HG03175 (cell line): ENCODE results near the gene ALOX15.
"Not testable (repeated sequence)": the region's sequence is repeated elsewhere in the genome, so short reads cannot be mapped to it uniquely, and the experiment has no call there.

Experiments
- ATAC-seq: cut with Tn5 transposase; IDR thresholded peaks from one replicate; pipeline ENCODE4 v1.9.1; 2021; ENCODE audit warnings: mild to moderate bottlenecking, moderate library complexity; ENCODE audit not compliant: unreplicated experiment

The ALOX15 gene, protein sequence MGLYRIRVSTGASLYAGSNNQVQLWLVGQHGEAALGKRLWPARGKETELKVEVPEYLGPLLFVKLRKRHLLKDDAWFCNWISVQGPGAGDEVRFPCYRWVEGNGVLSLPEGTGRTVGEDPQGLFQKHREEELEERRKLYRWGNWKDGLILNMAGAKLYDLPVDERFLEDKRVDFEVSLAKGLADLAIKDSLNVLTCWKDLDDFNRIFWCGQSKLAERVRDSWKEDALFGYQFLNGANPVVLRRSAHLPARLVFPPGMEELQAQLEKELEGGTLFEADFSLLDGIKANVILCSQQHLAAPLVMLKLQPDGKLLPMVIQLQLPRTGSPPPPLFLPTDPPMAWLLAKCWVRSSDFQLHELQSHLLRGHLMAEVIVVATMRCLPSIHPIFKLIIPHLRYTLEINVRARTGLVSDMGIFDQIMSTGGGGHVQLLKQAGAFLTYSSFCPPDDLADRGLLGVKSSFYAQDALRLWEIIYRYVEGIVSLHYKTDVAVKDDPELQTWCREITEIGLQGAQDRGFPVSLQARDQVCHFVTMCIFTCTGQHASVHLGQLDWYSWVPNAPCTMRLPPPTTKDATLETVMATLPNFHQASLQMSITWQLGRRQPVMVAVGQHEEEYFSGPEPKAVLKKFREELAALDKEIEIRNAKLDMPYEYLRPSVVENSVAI

DNA sequence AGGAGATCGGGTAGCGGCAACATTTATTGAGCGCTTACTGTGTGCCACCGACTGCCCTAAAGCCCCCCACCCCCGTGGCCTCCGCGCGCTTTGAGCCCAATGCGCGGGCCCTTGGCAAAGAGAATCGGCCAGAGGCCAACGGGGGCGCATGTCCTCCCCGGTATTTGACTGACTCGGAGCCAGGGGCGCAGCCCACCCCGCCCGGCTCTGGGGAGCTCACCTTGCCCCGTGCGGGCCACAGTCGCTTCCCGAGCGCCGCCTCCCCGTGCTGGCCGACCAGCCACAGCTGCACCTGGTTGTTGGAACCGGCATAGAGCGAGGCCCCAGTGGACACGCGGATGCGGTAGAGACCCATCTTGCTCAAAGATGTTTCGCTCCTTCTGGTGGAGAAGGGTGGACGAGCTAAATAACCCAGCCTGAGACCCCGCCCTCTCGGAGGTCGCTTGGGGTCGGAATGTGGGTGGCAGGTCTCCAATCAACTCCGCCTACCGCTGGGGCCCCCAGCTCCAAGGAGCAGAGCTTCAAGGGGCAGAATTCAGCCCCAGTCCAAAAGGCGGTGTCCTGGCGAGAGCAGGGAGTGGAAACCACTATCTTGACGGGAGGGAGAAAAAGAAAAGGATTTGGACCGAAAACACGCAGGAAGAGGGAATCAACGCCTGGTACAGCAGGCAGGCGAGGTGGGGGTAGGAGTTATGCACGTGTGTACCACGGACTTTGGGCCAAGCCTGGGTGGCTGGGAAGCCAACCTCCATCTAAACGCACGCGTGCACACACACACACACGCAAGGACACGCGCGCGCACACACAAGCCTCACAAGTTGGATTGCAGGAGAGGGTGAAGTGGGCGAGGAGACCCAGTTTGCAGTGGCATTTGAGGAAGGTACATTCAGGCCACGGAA, at the start of gene ALOX15:
ALOX15 (minus strand) TSS at position 382 of the 899 bp plus-strand sequence; CDS start at position 355, 27 bp downstream.
- no peak for ATAC-seq

GRCh38 chr17:4690745-4691144, 49.3 kb upstream of the ALOX15 start:
- no peak for ATAC-seq

GRCh38 chr17:4689872-4690271, 48.4 kb upstream of the ALOX15 start:
- ATAC-seq = not testable (repeated sequence)

- ATAC-seq = not testable (repeated sequence)
Observed at GRCh38 chr17:4683739-4684138, 42.3 kb upstream of the ALOX15 start.

DNA sequence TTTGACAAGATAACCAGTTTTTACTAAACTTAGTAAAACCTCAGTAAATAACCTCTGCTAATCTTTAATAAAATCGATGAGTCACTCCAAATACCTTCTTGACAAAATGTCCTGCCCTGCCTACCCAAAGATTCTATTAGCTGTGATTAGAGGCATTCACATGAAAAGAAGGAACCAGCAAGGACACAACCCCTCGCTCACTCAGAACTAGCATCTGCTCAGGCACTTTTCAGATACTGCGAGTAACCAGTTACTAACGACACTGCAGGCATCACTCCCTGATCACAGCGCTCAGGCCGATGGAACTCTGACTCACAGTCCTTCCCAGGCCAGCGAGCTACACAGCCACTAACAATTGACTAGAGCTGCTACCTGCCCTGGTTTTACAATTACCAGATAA, 38.2 kb upstream of the ALOX15 start:
- ATAC-seq = no peak

- ATAC-seq = no peak
Observed at GRCh38 chr17:4678448-4679026, 37.1 kb upstream of the ALOX15 start.

DNA sequence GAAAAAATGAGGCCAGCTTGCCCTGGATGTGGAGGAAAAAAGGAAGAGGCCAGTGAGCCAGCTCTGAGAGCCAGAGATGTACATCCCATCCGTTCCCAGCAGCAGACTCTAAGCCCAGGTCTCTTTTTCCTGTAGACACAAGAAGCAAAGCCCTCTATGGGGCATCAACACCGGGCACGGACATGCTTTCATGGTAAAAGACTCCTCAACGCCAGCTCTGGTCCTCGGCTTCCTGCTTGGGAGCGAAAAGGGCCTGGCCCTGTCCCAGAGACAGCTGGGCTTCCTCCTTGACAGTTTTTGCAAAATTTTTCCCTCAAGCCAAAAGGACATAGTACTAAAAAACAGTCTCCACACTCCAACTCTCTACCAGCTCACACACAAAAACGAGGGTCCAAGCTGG, 35.3 kb upstream of the ALOX15 start:
- ATAC-seq = no peak

- no peak for ATAC-seq
Observed at GRCh38 chr17:4675791-4676190, 34.3 kb upstream of the ALOX15 start.

- ATAC-seq = no peak
Observed at GRCh38 chr17:4674685-4674998, 33.2 kb upstream of the ALOX15 start.

DNA sequence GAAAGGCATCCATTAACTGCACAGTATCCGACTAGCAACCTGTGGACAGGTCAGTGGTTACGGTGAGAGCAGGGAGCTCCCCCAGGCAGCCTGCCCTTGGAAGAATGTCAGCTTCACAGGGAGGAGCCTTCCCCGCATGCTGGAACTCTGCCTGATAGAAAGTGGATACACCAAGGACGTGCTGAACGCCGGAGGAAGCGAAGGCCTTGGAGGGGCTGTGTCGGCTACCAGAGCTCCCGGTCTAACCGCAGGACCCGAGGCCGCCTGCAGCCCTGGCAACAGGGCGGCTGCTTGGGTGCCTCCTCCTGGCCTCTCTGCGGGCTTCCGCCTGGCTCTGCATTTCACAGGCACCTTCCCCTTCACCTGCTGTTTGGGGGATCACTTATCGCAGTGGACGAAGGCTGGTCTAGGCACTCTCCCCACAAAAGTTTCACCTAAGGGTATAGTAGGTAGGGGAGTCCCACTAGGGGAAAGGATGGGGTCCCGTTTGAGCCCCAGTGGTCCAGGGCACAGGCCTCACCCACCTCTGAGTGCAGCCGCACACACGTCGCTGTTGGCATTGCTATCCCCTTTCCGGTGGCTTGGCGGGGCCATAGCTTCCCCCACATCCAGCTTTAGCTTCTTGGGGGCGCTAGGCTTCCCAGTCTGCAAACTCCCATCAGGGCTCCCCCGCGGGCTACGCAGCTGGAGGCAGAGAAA, 32.7 kb upstream of the ALOX15 start:
- no peak for ATAC-seq

DNA sequence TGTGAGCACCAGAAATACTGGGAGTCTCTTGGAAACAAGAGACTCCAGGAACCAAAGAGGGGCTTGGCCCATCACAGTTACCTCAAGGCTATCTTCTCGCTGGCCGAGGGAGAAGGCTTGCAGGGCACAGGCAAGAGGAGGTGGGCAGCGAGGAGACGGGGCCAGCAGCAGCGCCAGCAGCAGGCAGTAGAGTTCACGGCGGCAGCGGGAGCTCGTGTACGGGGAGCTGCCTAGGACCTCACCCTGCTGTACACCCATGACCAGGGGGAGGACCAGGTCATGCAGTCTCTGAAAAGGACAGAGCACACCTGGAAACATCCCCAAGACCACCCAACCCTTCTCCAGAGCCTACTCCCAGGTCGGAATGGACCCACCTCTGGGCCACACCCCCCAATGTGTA, 31.7 kb upstream of the ALOX15 start:
- no peak for ATAC-seq

DNA sequence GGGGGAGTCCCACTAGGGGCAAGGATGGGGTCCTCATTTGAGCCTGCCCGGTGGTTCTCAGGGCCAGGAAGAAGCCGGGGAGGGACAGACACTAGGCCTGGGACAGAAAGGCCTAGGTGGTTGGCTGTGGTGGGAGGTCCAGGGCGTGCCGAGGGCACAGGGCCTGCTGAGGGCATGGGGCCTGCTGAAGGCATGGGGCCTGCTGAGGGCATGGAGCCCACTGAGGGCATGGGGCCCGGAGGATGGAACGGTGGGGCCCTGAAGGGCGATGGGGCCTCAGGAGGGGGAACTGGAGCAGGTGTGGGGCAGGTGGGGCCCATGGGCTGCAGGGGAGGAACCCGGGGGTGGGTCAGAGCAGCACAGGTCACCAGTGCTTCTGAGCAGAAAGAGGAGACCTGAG, 31.3 kb upstream of the ALOX15 start:
- no peak for ATAC-seq

DNA sequence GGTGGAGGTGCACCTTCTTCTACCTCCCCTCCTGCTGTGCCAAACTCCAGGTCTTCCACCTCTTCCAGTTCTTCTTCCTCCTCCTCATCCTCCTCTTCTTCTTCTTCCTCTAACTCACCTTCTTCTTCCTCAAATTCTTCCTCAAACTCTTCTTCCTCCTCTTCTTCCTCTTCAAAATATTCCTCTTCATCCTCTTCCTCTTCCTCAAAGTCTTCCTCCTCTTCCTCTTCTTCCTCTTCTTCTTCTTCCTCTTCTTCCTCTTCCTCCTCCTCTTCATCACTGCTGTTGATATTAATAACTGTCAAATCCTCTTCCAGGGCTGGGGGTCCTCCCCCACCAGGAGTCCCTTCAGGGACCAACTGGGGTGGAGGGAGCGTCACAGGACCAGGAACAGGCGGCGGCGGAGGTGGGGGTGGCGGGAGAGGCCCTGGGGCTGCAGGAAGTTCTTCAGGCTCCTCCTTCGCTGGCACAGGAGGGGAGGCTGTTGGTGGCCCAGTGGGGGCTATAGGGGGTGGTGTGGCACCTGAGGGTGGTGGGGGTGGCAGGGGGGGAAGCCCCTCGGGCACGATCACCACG, 30.7 kb upstream of the ALOX15 start:
- no peak for ATAC-seq

GRCh38 chr17:4667166-4667565, 25.7 kb upstream of the ALOX15 start:
- ATAC-seq = no peak

DNA sequence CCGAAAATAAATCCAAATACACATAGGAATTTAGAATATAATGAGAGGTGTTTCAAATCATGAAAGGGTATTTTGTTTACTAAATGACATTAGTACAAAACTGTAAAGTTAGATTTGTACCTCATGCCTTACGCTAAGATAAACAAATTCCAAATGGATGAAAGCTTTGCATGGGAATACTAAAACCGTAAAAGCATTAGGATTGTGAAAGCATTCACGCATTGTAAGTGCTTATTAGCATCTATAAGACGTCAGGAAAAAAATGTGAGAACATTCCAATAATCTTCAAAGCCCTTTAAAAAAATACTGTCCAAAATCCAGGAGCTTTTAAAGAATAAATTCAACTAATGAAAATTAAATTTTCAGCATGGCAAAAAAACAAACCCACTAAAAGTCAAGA, 24.8 kb upstream of the ALOX15 start:
- no peak for ATAC-seq

DNA sequence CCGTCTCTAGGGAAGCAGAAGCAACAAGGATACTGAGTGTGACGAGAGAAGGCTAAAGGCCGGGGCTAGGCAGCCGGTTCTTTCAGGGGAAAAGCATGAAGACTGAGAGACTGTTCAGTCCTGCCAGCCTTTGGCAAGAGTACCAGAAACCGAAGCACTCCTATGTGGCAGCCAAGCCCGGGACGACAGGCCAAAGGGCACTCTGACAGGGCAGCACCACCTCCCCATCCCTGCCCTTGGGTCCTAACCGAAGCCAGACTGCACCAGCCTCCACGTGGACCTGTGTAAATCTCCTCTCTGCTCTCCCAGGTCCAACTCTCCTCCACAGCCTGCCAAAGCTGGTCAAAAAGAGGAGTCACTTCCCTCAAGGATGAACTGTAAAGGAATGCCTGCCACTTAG, 23.5 kb upstream of the ALOX15 start:
- ATAC-seq = no peak

- ATAC-seq = no peak
Observed at GRCh38 chr17:4664230-4664629, 22.8 kb upstream of the ALOX15 start.

- ATAC-seq = no peak
Observed at GRCh38 chr17:4663711-4664110, 22.2 kb upstream of the ALOX15 start.

GRCh38 chr17:4658478-4659305, 17.2 kb upstream of the ALOX15 start:
- ATAC-seq = no peak
